Fibroblast of lung (primary cell): ENCODE results near the gene PDK3.

Experiments used
- CTCF ChIP-seq, 2 donors: IDR thresholded peaks in 1 of 2; conservative IDR thresholded peaks in 1 of 2; 1 replicate in 1 of 2; 2 replicates in 1 of 2; pipeline ENCODE4 v1.5.1; 2011 to 2012; ENCODE audit warnings: low read length in 2 of 2, control low read depth in 1 of 2, inconsistent platforms in 1 of 2, low read depth in 1 of 2, mild to moderate bottlenecking in 1 of 2
- EZH2 ChIP-seq: IDR thresholded peaks from 2 replicates; pipeline ENCODE4 v1.5.1; 2012; ENCODE audit warnings: low read length, control low read depth, mild to moderate bottlenecking; ENCODE audit errors: missing control alignments

- TF ChIP-seq CTCF (conservative IDR thresholded peaks at IDR 0.05 in 1 of 2, IDR thresholded peaks at IDR 0.05 in 1 of 2; ENCODE audit: low read depth in 1 of 2, low read length in 2 of 2) (no peak), EZH2 (no peak)
These were observed 3.2 kb downstream of the PDK3 start for GRCh38 chrX:24468245-24468644.
